ENCODE data around the gene AP1S3. TPM values are rescaled to one million over a fixed set of nuclear protein-coding genes. Genes with fewer than 3 reads are reported as not detected.

Gene AP1S3
- total RNA-seq, 2 donors from 2014 or later = 2.2 to 3.5 TPM

DNA sequence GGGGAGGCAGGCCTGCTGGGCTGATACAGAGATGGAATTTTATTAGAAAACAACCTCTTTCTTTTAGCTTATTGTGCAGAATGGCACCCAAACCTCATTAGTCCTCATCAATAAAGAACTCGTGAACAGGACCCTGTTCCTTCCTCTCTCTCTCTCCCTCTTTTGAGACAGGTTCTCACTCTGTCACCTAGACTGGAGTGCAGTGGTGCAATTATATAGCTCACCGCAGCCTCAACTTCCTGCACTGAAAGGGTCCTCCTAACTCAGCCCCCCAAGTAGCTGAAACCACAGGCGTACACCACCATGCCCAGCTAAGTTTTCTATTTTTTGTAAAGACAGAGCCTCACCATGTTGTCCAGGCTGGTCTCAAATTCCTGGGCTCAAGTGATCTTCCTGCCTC lies 21.7 kb upstream of the AP1S3 start:
- Histone ChIP-seq H3K4me3 (no peak overlapping the region), H3K4me1 (no peaks in the 10 kb centered on the region), H3K9me3 (no peaks in the 10 kb centered on the region), H3K27me3 (no peaks in the 10 kb centered on the region), H3K27ac (no peak overlapping the region), H3K36me3 (no peaks in the 10 kb centered on the region)
- no peak for DNase-seq (ENCODE audit: low spot score)
- TF ChIP-seq, protein P1, sequence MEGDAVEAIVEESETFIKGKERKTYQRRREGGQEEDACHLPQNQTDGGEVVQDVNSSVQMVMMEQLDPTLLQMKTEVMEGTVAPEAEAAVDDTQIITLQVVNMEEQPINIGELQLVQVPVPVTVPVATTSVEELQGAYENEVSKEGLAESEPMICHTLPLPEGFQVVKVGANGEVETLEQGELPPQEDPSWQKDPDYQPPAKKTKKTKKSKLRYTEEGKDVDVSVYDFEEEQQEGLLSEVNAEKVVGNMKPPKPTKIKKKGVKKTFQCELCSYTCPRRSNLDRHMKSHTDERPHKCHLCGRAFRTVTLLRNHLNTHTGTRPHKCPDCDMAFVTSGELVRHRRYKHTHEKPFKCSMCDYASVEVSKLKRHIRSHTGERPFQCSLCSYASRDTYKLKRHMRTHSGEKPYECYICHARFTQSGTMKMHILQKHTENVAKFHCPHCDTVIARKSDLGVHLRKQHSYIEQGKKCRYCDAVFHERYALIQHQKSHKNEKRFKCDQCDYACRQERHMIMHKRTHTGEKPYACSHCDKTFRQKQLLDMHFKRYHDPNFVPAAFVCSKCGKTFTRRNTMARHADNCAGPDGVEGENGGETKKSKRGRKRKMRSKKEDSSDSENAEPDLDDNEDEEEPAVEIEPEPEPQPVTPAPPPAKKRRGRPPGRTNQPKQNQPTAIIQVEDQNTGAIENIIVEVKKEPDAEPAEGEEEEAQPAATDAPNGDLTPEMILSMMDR (IDR thresholded peaks at IDR 0.05) = no peak

DNA sequence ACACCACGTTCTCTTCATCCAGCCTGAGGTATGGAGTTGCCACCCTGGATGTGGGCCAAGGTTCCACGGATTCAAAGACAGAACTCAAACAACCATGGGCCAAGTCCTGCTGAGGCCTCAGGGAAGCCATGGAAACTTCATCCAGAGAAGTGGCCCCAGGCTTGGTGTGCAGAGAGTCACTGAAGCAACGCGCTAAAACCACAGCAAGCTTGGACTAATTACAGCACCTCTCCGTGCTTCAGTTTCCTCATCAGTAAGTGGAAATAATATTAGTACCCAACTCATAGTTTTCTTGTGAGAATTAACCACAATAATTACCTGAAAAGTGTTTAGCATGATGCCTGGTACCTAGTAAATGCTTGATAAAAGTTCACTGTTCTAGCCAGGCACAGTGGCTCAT lies 19.2 kb upstream of the AP1S3 start:
- Histone ChIP-seq H3K27ac (no peak overlapping the region), H3K36me3 (no peaks in the 10 kb centered on the region), H3K4me1 (no peaks in the 10 kb centered on the region), H3K27me3 (no peaks in the 10 kb centered on the region), H3K4me3 (no peak overlapping the region), H3K9me3 (no peaks in the 10 kb centered on the region)
- TF ChIP-seq, protein P1 (IDR thresholded peaks at IDR 0.05) = no peak
- DNase-seq (ENCODE audit: low spot score) = no peak

DNA sequence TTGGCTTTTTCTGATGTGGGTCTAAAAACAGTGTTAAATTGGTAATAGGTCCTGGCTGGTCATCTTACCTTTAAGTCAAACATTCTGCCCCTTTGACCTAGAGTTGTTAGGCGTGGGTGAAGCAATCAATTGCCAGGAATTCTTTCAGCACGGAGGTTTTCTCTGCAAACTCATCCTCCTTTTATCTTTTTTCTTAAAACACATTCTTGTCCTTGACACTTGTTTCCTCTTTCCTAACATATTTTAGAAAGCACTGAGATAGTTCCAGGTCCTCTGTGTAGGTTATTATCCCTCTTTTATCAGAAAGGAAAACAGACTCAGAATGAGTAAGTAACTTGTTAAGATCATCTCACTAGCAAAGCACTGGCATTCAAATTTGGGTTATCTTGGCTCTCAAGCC lies 18.6 kb upstream of the AP1S3 start:
- TF ChIP-seq, protein P1 (IDR thresholded peaks at IDR 0.05) = no peak
- no peak overlapping the region for H3K4me3 ChIP-seq

DNA sequence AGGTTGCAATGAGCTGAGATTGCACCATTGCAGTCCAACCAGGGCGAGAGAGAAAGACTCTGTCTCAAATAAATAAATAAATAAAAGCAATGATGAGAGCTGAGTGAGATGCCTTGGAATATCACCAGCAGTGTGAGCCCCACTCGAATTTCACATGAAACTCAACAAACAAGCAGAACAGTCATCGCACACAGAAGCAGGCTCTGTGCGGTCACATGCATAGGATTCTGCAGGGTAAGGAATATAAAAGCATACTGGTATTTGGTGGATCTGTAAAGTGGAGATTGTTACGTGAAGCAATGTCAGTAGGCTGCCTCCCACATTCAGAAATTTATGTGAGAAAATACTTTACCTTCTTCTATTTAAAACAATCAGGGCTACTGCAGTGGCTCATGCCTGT lies 18.0 kb upstream of the AP1S3 start:
- TF ChIP-seq, protein P1 (IDR thresholded peaks at IDR 0.05) = no peak
- Histone ChIP-seq H3K27me3 (no peaks in the 10 kb centered on the region), H3K4me1 (no peaks in the 10 kb centered on the region), H3K27ac (no peak overlapping the region), H3K4me3 (no peak overlapping the region), H3K9me3 (no peaks in the 10 kb centered on the region), H3K36me3 (no peaks in the 10 kb centered on the region)
- no peak for DNase-seq (ENCODE audit: low spot score)

More for the DNA sequence above, 18.6 kb upstream of the AP1S3 start:
- Histone ChIP-seq H3K4me1 (no peaks in the 10 kb centered on the region), H3K9me3 (no peaks in the 10 kb centered on the region), H3K27ac (no peak overlapping the region), H3K27me3 (no peaks in the 10 kb centered on the region), H3K36me3 (no peaks in the 10 kb centered on the region)
- no peak for DNase-seq (ENCODE audit: low spot score)

DNA sequence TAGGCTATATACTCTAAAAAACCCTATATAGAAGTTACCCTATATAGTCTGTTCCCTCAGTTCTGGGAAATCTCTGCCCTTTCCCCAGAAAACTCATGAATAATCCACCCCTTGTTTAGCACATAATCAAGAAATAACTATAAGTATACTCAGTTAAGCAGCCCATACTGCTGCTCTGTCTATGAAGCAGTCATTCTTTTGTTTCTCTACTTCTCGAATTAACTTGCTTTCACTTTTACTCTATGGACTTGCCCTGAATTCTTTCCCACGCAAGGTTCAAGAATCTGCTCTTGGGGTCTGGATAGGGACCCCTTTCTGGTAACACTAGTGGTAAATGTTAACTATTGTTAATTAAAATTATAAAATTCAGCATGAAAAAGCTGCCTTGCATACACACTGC lies 17.4 kb upstream of the AP1S3 start:
- Histone ChIP-seq H3K9me3 (no peaks in the 10 kb centered on the region), H3K36me3 (no peaks in the 10 kb centered on the region), H3K4me1 (no peaks in the 10 kb centered on the region), H3K4me3 (no peak overlapping the region), H3K27ac (no peak overlapping the region), H3K27me3 (no peaks in the 10 kb centered on the region)
- TF ChIP-seq, protein P1 (IDR thresholded peaks at IDR 0.05) = no peak
- DNase-seq (ENCODE audit: low spot score) = no peak

DNA sequence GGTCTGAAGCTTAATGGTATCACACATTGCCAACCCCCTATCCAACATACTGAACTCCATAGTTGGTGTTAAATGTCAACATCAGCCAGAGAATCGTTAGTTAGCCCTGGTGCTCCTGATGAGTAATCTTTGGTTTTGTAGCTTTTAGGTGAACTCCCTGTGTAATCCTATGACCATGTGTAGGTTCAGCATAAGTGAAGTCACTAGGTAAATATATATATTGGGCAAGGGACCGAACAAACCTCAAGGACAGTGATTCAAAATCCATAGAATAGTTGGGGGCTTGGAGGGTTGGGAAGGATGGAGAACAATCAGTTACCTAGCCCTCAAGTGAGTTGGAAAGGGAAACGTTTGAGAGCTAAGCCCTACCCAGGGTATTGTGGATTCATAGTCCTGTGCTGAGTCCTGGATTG lies 16.0 kb upstream of the AP1S3 start:
- no peaks in the 10 kb centered on the region for H3K36me3 ChIP-seq
- TF ChIP-seq, protein P1 (IDR thresholded peaks at IDR 0.05) = no peak
- no peak for DNase-seq (ENCODE audit: low spot score)

More for the DNA sequence above, 16.0 kb upstream of the AP1S3 start:
- Histone ChIP-seq H3K4me3 (no peak overlapping the region), H3K9me3 (no peaks in the 10 kb centered on the region), H3K27me3 (no peaks in the 10 kb centered on the region), H3K27ac (no peak overlapping the region), H3K4me1 (no peaks in the 10 kb centered on the region)
